NCI-H2081 (cell line): ENCODE data around the gene DUSP28.
"Not testable (repeated sequence)": the region's sequence is repeated elsewhere in the genome, so short reads cannot be mapped to it uniquely, and the experiment has no call there.

Experiments used
- DNase-seq, 2 experiments: peaks; one replicate each; lab custom pipeline; 2025; lab: John Stamatoyannopoulos, UW

DUSP28 gene, protein sequence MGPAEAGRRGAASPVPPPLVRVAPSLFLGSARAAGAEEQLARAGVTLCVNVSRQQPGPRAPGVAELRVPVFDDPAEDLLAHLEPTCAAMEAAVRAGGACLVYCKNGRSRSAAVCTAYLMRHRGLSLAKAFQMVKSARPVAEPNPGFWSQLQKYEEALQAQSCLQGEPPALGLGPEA

DNA sequence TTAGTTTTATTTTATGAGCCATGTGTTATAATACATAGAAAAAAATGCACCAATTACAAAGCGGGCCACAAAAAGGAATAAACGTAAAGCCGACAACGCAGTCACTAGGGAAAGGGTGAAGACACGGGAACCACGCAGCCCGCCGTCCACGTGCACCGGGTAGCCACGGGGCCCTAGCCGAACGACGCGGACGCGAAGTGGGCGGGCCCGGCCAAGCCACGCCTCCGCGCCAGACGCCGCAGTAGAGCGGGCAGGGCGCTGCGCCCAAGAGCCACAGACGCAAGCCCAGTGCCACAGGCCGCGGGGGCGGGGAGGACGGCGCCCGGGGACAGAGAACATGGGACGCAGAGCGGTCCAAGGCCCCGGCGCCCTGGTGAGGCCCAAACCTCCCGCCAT, at the start of gene DUSP28:
Gene DUSP28 (plus strand): TSS at position 274 of the 396 bp plus-strand sequence. CDS start 328 bp downstream, outside the sequence.
- peak; percentile 79 to 88 for DNase-seq

DNA sequence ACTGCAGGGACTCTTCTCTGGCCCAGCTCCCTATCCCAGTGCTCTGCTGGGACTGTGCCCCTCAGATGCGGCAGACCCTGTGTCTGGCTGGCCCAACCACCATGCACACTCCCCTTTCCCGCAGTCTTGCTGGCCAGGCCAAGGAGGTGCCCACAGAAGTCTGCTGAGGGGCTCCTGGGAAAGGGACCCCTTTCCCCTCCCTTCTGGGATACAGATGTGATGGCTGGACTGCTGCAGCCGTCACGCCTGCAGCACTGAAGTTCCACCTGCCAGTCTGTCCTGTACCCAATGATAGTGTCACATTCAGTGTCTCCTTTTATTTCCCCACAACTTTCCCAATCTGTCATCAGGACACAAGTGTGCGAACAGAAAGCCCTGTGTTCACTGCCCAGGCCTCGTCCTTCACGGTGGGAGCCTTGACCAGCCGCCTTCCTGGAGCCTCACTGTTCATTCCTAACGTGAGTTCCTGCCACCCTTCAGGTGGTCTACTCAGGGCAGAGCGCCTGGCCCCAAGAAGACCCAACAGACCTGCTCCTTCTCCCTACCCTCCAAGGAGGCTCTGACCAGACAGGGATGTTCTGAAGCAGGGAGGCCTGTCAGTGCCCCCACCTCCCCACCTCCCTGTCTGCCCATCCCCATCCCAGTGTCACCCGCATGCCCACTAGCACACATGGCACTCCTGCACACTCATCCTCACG, 49.5 kb upstream of the DUSP28 start:
- no peak for DNase-seq

DNA sequence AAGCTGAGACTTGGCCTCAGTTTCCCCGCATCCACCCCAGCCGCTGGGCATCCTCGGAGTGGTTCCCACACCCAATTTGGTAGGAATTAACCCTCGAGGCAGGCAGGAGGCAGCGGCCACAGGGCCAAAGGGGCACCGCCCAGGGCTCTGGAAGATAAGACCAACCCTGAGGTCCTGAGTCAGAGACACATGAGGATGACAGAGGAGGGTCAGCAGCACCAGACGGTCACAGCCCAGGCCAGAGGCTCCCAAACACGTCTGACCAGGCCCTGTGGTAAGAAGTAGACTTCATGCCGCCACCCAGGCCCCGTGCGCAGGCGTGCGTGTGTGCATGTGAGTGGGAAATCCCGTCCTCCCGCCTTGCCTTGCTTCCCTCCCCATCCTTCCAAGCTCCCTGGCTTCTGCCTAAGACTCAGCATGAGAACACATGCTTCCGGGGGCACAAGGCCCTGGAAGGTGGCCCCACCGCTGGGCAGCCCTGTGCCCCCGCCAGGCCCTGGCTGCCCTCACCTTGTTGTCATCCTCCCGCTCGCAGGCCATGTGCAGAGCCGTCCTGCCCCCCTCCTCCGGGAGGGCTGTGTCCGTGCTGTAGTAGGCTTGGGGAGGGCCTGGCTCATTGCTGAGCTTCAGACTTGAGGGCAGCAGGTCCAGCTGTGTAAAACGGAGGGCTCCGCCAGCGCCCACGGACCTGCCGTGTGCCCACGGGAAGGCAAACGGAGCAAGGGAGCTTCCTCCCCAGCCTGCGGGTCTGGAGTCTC, 48.6 kb upstream of the DUSP28 start:
- DNase-seq, result no peak

DNA sequence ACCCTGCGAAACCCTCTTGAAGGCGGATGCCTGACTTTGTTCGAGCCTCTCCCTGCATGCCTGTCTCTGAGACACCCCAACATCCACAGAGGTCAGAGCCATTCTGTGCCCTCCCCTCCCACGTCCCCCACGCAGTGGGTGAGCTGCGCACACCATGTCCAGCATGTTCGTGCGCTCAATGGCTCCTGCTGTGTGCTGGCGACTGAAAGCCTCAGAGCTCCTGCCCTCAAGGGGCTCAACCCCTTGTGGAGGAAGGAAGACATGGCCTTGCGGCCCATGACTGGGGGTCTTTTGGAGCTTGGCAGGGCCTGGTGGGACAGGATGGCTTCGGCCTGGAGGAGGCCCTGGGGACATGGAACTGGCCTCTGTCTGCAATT, 48.1 kb upstream of the DUSP28 start:
- no peak for DNase-seq

DNA sequence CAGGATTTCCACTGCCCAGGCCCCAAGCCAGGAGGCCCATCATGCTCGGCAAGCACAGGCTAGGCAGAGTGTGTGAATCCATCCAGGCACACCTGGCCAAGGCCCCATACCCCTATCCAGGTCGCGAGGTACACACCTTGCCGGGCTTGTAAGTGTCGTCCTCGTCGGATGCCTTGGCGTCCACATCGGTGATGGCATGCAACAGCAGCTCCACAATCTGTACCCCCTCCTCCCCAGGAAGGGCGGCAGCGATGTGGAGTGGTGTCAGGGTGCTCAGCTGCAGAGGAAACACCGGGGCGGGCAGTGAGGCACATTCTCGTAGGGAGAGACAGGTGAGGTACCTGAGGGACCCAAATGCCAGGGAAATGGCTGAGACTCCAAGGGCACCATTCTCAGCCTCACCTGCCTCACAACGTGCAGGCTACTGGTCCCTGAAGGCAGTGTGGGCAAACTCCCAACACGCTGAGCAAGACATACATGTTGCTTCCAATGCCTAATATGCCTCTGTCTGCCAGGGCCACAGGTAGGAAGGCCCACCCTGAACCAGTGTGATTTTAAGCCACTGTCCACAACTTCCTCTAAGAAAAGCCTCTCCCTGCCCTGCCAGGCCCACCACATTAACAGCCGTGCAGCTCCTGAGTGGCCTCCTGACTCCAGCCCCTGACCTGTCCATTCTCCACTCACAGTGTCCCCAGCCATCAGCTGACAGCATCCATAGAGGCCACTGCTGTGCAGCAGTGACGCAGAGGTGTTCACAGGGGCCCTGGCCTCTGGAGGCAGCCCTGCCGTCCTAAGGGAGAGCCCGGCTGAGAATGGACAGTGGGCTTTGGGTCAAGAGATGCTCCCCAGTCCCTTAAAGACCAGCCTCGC, 47.3 kb upstream of the DUSP28 start:
- no peak for DNase-seq

DNA sequence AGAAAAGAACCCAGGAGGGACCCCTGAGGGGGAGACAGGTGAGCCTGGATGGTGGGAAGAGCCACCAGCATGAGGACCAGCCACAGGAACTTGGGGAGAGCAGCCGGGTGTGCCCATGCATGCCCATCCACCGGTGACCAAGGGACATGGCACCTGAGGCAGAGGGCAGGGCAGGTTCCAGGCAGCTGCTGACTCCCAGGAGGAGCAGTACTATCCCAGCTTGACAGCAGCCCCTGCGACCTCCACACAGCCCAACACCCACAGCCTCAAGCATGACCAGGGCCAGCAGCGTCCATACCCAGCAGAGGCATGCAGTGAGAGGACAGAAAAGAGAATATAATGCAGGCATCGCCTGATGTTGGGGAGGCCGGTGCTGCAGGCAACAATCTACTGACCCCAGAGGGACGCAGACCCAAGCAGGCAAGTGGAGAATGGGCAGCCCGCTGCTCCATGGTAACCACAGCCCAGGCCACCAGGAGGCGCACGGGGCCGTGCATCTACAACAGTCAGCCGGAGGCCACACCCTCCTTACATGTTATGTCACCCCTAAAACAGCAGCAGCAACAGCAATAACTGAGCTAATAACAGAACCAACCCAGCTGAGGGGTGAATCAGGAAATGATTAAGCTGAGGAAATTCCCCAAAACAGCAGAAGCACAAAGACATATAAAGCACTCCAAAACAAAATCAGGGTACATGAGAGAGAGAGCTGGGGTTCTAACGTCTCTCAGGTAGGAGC, 46.4 kb upstream of the DUSP28 start:
- DNase-seq, result peak; percentile 4 to 33

DNA sequence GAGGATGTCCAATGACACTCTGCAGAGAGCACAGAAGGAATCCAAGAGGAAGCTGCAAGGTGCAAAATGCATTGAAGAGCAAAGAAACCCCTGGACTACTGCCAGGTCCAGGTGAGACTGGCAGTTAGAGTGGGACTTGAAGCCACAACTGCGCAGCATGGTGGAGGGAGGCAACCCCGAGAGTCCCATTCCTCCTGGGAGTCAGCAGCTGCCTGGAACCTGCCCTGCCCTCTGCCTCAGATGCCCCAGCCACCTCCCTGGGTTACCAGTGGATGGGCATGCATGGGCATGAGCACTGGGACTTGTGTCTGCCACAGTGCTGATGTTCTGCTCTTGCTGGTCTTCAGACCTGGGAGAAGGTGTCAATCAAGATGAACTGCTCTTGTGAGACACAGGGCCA, 45.5 kb upstream of the DUSP28 start:
- DNase-seq, result no peak

DNA sequence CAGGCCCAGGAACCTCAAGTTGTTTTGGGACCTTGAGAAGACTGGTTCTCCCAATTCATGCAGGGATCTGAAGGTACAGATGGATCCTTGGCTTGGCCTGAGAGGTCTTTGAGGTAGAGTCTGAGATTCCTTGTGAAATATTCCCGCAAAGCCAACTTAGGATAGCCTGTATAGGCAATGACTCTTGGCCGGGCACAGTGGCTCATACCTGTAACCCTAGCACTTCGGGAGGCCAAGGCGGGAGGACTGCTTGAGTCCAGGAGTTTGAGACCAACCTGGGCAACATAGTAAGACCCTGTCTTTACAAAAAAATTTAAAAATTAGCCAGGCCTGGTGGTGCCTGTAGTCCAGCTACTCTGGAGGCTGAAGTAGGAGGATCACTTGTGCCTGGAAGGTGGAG, 42.8 kb upstream of the DUSP28 start:
- no peak for DNase-seq

DNA sequence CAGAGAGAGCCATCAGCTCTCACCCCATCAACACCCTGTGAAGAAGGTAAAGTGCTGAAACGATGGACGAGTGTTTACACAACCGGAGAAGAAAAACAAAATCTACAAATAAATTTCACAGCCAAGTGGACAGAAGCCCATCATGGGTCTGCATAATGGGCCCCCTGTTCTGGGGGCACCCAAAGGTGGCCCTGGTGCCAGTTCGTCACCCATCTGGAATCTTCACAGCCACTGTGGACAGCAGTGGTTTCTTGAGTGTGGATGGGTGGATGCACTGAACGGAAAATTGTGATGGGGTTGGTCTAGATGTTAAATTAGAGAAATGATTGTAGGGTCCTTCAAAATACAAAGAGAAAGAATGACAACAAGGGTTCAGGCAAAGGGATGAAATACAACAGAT, 41.2 kb upstream of the DUSP28 start:
- no peak for DNase-seq

DNA sequence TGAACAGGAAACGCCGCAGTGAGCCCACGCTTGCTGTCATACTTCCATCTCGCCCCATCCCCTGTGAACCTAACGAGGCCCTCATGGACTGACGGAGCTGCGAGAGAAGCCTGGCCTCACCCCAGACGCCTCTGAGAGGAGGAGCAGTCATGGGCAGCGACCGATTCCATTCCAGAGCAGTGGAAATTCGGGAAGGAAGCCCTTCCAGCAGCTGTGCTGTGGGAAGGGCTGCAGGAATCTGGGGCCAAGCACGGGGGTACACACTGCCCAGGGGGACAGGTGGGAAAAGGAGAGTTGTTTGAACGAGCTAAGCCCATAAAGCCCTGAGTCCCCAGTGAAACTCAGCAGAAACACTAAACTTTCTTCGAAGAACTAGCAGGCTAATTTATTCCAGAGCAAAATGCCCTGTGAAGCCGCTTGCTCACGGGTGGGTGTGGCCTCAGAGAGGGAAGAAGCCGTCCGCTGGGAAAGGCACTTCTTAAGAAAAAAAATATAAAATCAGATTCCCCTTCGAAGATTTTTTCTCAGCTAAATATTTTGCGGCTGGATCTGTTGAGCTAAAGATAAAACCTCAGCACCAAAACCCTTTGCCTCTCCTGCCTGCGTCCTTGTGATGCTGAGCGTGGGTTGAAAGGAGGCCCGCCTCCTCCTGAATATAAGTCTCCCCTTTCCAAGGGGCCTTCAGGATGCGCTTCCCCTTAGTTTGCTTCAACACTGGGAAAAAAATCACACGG, 40.6 kb upstream of the DUSP28 start:
- no peak for DNase-seq

DNA sequence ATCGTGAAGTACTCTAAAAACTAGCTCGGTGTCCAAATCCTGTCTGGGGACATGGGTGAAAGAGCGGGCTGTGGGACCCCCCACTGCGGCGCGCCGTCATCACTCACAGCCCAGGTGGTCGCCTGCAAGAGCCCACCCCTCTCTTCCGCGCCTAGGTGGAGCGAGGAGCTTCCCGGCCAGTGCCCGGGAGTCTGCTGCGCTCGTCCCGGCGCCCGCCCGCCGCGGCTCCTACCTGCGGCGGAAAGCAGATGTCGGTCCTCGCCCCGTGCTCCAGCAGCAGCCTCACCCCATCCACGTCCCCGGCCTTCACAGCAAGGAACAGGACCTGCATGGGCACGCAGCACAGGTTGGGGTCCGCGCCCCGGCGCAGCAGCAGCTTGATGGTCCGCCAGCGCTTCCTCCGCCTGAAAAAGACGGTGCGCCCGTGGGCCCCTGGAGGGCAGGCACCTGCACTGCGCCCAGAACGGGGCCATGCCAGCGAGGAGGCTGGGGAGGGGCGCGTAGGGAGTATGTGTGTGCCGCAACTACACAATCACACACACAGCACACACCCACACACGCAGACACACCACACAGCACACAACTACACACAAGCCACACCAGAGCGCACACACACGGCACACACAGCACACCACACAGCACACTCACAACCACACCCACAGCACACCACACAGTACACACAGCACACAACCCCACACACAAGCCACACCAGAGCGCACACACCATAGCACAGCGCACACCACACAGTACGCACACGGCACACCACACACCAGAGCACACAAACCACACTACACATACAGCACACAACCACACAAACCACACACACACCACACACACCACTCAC, 39.8 kb upstream of the DUSP28 start:
- DNase-seq, result no peak

DNA sequence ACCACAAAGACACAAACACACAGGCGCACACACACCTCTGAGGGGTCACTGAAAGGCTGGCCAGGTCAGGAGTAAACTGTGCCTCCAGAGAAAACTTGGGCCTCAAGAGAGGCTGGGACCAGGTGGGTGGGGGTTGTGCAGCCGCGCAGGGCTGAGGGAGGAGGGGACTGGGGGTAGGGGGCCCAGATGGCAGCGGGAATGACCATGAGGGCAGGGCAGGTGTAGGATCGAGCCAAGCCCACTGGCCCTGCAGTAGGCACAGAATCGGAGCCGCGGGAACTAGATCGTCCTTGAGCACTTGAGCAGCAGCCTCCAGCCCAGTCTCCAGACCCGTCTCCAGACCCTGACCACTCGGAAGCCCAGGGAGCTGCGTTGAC, 39.2 kb upstream of the DUSP28 start:
- DNase-seq, result no peak

DNA sequence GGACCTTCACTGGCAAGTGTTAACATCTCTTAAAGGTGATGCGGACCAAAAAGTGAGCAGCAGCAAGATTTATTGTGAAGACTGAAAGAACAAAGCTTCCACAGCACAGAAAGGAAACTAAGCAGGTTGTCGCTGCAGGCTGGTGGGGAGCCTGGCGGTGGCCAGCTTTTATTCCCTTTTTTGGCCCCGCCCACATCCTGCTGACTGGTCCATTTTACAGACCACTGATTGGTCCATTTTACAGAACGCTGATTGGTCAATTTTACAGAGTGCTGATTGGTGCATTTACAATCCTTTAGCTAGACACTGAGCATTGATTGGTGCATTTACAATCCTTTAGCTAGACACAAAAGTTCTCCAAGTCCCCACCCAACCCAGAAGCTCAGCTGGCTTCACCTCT, 38.3 kb upstream of the DUSP28 start:
- not testable (repeated sequence) for DNase-seq

DNA sequence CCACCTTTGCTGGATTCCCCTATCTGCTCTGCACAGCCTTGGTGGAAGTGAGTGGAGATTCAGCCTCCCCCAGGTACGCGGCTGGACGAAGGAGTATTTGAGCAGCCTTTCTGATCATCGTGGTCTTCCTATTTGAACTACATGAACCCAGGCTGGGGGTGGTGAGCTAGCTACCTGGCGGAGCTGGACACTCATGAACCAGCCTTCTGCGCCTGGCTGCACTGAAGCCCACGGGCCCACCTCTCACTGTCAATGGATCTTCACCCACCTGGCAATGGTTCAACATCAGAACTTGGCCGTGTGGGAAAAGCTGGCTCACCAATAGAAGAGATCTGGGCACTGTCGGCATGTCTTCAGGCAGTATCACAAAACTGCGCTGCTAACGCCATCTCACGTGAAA, 37.8 kb upstream of the DUSP28 start:
- DNase-seq, result no peak

DNA sequence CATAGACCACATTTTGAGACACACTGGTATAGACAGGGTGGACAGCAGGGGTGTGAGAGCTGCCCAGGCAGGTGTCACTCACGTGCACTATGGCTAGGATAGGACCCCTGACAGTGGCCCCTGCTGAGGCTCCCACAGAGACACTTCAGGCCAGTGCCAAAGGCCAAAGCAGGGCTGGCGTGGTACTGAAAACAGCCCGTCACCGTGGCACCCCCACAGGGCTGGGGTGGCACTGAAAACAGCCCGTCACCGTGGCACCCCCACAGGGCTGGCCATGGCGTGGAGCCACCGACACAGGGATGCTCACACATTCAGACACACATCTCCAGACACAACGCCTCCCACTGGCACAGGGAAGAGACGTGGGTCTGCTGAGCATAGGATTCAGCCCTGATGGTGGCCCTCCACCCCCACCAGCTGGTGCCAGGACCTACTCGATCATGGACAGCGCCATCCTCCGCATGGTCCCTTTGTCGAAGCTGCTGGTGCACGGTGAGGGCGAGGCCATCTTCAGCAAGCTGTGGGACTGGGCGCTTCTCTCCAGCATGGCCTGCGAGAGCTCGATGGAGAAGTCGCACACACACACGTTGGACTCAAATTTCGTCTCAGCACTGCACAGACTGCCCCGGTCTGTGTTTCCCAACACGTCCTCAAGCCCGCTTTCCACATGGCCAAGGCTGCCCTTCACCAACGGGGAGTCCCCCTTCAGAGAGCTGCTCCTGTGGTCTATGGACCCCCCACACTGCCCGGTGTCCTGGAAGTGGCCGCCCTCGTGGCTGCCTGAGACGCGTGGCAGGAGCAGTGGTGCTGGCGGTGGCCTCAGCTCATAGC, 36.5 kb upstream of the DUSP28 start:
- no peak for DNase-seq

DNA sequence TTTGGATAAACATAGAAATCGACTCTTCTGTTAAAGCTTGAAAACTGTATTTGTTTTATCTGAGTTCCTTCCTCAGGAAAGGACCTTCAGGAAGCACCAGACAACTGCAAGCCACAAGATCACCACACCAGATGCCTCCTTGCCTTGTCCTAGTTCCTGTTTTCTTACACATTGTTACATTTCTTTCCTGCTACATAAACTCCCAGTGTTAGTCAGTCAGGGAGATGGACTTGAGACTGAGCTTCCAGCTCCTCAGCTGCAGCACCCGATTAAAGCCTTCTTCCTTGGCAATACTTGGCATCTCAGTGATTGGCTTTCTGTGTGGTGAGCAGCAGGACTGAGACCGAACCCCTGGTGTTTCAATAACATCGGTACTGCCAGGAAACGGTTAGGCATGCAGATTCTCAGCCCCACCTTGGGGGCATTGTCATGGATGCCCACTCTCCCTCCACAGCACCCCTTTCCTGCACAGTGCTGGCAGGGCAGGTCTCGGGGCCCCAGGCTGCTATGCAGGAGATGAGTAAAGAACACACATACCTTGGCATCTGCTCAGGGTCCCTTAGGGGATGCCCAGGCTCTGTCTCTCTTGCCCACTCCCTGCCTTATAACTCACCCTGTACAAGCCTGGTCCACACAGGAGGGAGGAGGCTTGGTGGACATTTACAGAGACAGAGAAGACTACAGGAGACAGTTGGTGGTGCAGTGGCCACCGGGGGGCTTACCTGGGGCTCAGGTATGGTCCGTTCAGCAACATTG, 35.0 kb upstream of the DUSP28 start:
- no peak for DNase-seq

DNA sequence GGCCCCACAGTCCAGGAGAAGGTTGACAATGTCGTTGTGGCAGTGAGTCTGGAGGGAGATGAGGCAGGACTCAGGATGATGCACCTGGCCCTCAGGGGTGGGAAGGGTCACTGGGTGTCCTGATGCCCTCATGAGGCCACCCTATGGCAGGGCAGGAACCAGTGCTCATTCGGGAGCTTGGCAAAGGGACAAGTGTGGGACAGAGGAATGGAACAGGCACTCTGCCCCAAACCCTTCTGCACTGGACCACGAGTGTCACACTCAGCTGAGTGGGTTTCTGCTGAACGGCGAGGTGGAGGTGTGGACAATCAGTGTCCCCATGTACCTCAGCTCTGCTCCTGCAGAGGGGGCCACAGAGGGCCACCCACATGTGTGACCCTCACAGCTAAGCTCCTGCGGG, 34.4 kb upstream of the DUSP28 start:
- no peak for DNase-seq

DNA sequence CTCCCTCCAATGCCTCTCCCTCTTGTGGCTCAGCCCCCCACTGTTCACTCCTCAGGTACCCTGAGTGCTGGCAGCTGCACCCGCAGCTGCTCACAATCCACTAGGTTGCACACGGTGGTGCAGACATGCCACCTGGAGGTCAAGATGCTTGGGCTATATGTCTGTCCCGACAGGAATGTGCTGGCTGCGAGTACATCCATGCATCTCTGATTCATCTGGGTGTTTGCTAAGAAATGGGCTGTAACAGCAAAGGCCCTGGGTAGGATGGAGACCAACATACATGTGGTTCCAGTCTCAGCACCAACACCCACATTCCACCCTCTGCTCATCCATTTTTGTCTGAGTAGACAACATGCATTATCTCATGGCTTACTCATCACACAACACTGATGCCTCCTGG, 33.6 kb upstream of the DUSP28 start:
- no peak for DNase-seq
